T-helper 1 cell treated with Interleukin-12 subunit alpha and Interleukin-12 subunit beta and Interleukin-4 antibody, amounts not matched to agents 30 ng/mL and 1 ng/mL, for 36 hours (primary cell): Measurements from ENCODE around the gene MAPK10. TPM values are rescaled to one million over a fixed set of nuclear protein-coding genes. Genes with fewer than 3 reads are reported as not detected.

Source experiments
- intact Hi-C: fragments of 100-400 bp; cut with micrococcal nuclease; formaldehyde crosslinking; loops from one replicate; pipeline ENCODE4 v1.15.1; 2024
- total RNA-seq: library from RNA; stranded (reverse); gene quantifications from 2 replicates; pipeline ENCODE4 v1.2.3, GENCODE V29; 2022

MAPK10 gene
- total RNA-seq, 1 donor from 2014 or later, result not detected

DNA sequence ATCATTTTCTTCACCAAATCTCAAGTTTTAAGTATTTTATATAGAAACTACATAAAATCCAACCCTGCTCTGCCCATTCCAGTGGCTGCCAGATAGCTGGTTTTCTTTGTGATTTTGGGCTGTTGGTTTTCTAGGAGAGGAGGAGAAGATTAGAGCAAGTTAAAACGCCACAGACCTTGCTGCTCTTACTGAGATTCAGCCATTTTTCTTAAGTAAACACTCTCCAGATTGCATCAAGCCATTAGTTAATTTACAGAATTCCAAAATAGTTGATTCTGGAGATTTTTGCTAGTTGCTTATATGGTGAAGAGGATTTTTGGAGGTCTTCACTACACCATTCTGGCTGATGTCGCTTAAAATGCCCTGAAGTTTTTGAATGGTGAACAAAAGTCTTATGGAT is 366.2 kb downstream of the MAPK10 start:
- intact Hi-C loops, result no loop called here

DNA sequence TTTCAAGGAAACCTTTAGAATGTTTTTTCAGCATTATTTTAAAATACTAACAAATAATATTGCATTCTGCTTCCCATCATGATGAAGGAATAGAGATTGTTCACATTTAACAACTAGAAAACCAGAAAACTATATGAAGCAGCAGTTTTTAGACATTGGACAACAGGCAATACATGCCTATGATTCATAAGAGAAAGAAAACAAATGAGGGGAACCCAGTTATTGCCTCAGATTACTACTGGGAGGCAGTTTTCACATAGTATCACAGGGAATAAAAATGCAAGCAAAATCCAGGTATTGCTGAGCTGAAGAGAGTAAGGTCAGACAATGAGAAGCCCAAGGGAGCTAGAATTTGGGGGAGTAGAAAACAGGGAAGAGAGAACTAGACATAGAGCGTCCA is 373.6 kb downstream of the MAPK10 start:
- intact Hi-C loops, result no loop called here

DNA sequence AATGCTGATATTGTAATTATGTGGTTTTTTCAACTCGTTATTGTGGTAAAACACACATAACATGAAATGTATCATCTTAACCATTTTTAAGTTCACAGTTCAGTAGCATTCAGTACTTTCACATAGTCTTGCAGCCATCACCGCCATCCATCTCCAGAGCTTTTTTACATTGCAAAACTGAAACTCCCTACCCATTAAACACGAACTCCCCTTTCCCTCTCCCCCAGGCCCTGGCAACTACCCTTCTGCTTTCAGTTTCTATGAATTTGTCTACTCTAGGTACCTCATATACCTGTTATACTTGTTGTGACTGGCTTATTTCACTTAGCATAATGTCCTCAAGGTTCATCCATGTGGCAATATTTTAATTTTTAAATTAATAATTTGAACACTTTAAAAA is 380.6 kb downstream of the MAPK10 start:
- intact Hi-C loops, result no loop called here

DNA sequence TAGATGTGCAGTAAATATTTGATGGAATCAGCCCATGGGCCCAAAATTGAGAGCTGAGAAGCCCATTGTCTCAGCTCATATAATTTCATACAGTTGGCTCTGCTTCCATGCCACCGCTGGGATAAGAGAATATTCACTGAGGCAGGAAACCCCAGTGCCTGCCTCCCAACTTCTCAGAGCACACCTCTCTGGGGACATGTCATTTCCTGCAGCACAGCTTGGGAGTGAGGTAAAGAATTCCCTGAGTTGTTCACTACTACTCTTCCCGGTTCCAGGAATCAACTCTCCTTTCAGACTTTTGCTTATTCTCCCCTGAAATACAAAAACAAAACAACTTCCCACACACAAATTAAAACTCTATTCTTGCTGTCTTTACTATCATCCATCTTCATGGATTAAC is 389.3 kb downstream of the MAPK10 start:
- intact Hi-C loops, result no loop called here

DNA sequence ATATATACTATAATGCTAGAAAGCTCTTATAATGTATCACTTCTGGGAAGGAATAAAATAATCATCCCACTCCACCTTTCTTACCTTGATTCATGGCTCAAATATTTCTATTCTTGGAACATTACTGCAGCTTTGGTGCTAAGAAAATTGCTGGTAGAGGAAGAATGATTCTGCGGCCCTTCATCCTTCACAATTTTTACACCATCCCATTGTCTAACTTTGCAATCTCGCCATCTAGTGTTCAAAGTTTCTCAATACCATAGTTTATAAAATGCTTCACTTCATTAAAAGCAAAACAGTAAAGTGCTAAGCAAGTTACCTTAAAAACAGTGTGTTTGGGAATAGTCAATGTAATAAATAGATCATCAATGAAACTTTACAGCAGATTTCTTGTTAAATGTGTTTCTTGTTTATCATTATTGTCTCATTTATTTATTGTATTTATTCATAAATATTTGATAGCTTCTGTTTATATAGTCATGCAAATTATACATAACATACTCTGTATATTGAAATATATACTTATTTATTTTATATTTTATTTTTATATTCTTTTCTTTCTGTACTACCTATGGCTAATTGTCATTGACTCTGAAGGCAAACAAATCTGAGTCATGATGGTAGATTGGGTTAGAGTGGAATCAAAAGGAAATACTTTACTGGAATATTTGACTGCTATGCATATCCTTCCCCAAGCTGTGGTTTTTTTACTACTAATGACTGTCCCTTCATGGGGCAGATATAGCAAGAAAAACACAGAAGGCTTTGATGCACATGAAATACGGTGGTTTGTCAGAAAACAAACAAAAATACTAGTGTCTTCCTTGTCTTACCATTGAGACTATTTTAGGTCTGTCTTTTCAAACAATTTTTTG is 390.7 kb downstream of the MAPK10 start:
- intact Hi-C loops, result loop anchor here (5.0 kb wide), 2 partner anchors 822 to 887 kb away; no protein-coding TSS in a partner anchor

DNA sequence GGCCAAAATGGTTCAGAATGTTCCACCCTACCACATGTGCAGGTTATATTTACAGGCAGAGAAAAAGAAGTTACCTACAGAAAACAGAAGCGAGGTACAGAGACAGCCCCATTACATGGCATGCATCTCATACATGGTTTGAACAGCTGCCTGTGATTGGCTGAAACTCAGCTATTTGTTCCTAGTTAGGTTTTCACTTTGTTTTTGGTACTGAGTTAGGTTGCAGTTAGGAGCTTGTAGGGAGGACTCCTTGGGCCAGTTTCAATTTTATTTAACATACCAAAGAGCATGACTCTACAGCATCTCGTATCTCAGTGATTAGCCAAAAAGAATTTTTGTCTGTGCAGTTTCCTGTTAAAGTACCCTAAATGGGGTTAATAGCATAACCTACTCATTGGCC is 392.0 kb downstream of the MAPK10 start:
- intact Hi-C loops, result loop anchor here (5.0 kb wide), 2 partner anchors 821 to 886 kb away; no protein-coding TSS in a partner anchor

DNA sequence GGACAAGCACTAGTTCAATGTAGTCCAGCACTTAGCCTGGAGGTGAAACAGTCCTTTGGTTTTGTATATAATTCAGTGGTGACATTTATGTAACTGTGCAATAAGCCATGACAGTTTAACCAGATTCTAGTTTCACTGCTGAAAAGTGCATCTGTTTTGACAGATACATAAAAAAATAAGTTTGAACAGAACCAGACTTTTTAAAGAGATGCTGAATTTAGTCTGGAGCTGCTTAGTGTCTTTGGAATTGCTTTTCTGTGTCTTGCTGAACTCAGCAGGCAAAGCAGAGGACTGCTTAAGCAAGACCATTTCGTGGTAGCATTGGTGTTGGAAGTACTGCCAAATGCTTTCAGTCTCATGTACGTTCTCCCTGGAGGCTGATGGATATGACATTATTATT is 393.5 kb downstream of the MAPK10 start:
- intact Hi-C loops, result loop anchor here (5.0 kb wide), 2 partner anchors 819 to 884 kb away; no protein-coding TSS in a partner anchor

DNA sequence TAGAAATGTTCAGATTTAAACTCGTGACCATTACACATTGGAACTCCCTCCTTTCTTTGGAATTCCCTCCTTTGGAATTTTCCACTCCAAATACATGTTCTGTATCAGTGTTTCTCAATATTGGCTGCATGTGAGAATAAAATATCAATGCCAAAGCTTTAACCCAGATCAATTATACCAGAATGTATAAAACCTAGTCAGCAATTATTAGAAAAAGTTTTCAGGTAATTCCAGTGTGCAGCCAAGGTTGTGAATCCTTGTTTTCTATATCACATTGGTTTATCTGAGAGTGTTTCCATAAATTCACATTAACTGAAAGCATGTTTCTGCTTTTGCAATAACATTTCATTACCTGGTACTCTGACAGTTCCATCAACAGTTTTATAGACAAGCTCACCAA is 394.3 kb downstream of the MAPK10 start:
- intact Hi-C loops, result loop anchor here (5.0 kb wide), 2 partner anchors 818 to 883 kb away; no protein-coding TSS in a partner anchor

DNA sequence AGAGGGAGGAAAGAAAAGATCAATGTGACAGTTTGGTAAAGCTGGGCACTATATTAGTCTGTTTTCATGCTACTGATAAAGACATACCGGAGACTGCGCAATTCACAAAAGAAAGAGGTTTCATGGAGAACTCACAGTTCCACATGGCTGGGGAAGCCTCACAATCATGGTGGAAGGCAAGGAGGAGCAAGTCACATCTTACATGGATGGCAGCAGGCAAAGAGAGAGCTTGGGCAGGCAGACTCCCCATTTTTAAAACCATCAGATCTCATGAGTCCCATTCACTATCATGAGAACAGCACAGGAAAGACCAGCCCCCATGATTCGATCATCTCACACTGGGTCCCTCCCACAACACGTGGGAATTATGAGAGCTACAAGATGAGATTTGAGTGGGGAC is 394.8 kb downstream of the MAPK10 start:
- intact Hi-C loops, result loop anchor here (5.0 kb wide), 2 partner anchors 818 to 883 kb away; no protein-coding TSS in a partner anchor

DNA sequence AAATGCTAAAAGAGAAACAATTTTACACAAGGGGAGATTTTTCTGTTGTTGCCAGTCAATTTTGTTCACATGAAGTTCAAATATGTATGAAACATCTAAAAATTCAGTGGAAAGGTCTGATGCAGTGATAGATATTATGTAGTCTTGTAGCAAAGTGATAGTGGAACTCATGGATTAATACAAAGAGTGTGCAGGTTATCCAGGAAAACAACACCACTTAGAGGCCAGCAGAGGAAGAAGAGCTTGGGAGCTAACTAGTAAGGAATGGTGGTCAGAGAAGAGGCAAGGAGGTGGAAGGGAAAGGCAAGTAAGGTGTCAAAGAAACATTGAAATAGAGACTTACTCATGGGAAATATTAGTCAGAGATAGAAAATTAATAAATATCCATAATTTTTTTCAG is 395.6 kb downstream of the MAPK10 start:
- intact Hi-C loops, result no loop called here

DNA sequence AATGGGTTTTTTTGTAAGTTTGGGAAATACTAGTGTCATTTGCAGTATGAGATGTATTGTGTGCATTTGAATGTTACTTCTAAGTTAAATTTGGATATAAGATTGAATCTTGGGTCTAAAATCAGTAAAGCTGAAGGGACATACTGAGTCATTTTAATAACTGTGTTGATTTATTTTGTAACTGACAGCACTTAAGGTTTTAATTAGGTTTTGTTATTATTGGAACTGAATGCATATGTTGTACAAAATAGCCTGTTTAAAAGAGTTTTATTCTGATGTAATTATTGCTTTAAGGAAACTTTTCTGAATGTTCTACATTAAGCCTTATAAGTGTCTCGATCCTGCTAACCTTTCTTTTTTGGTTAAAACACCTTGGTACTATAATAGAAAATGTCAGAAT is 396.6 kb downstream of the MAPK10 start:
- intact Hi-C loops, result no loop called here

DNA sequence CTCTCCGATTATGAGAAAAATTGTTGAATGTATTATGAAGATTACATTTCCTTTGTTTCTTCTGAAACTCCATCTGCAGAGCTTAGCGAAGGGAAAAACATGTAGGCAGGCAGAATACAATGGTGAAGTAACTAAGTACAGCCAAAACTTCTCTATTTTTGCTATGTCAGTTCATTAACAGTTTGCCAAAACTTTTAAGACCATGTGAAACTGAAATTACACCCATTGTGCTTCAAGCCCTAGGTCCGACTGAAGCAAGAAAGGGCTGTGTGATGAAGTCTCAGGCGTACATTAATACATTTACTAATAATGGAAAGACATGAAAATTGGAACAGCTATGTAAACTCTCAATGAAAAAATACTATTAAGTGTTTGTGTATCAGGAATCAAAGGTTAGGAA is 398.0 kb downstream of the MAPK10 start:
- intact Hi-C loops, result no loop called here

DNA sequence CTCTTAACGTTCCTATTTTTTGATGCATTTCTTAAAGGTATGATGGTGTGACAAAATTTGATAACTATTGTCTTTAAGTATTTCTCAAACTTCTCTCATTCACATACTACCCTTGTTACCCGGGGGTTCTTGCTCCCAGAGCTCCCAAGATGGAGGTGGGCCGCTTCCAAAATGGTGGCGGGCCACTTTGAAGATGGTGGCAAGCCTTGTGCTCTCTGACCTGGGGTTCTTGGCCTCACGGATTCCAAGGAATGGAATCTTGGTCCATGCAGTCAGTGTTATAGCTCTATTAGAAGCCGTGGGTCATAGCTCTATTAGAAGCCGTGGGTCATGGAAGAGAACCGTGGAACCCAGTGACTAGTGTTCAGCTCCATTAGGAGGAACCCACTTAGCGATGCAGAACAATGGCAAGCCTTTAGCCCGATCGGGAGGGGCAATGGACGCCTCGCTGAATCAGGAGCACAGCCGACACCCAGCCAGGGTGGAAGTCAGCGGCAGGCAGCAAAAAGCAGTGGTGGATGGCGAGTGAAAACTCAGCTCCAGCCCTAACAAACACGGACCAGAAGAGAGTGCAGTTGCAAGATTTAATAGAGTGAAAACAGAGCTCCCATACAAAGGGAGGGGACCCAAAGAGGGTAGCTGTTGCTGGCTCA is 403.4 kb downstream of the MAPK10 start:
- intact Hi-C loops, result no loop called here

DNA sequence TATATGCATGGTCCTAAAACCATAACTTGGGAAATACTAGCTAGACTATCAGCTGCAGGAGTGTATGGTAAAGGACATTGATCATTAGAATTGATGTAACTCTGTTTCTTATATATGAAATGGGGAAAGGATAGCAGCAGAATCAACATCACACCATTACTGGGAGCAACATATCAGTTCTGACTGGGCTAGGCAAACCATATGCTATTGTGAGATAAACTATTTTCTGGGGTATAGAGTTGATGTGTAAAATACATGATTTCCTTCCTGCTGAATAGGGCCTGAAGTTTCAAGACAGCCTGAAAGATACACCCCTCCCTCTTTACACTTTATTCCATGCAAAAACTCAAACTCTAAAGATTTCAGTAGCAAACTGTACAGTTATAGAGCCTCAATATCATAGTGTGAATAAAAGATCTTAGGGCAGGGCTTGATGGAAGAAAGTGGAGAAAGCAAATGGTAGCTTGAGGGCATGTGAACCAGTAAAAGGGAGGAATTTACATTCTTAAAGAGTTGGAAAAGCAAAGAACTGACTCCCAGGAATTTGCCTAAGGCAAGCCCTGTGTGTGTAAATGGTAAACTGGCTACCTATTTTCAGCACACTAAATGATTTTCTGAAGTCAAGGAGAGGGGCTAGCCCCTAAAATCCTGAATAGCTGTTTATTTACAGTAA is 404.1 kb downstream of the MAPK10 start:
- intact Hi-C loops, result no loop called here

DNA sequence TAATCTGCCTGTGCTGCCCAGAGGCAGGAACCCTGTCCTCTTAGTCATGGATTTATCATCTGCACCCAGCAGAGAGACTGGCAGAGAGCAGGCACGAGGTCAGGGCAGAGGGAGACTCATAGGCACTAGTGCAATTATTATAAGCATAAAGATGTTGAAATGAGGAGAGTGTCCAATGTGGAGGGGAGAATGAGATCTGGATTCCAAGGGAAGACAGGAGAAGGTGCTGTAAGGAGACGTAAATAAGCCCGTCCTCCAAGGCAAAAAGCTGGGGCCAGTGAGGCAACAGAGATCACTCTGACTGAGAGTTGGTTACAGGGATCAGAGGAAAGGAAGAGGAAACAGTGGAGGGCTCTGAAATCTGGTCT is 406.2 kb downstream of the MAPK10 start:
- intact Hi-C loops, result no loop called here

DNA sequence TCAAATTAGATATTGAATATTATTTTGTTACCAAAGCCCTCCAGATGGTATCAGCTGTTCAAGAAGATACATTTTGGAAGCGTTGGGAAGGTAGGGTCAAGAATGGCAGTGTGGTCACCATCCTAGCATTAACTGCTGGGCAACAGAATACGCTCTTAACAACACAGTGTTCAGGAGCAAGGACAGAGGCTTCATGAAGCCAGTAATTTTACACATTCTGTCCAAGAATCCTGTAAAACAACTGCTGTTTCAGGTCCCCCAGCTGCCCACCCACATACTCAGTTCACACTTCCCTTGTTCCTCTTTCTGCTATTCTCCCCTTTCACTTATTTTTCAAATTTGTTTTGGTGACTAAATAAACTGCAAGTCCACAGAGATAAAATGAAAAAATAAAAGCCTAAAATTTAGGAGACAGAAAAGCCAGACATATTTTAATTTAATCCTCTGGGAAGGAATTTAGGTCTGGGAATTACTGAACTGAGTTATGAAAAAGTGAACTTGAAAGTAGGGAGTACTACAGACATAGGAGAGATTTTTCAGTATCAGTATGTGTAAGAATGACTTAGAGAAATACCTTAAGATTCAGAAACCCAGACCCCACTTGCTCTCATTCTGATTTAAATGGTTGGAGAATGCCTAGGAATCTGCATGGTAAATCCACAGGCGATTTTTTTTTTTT is 406.7 kb downstream of the MAPK10 start:
- intact Hi-C loops, result no loop called here

DNA sequence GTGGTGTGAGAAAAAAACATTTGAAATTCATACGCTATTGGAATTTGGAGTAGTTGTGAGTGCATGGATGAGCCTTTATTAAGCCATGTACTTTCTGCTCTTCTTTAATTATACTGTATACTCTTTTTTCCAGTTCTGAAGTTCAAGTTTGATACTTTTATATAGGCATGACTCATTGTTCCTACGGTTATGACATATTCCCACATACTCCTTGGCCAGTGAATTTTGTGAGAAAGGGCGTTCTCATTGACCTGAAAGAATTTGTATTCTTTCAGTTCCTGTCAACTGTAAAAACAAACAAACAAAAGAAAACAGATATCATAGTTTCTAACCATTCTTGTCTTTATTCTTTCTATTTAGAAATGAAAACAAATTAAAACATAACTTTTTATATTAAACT is 407.3 kb downstream of the MAPK10 start:
- intact Hi-C loops, result no loop called here

DNA sequence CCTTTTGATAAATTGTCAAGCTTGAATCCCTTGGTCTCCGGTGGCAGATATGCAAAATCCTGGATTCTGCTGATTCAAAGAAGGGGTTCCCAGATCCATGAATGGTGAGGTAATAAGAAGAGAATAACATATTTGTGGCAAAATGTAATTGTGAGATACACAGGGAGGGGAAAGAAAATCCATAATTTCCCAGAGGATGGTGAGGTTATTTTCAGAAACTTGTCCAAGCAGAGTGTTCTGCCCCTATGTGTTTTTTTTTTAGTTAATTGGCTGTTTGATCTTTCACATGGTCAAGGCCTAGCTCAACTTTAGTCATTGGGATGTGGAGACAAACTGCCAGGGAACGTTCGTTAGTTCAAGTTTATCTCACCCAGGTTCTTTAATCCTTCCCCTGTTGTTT is 408.8 kb downstream of the MAPK10 start:
- intact Hi-C loops, result no loop called here

DNA sequence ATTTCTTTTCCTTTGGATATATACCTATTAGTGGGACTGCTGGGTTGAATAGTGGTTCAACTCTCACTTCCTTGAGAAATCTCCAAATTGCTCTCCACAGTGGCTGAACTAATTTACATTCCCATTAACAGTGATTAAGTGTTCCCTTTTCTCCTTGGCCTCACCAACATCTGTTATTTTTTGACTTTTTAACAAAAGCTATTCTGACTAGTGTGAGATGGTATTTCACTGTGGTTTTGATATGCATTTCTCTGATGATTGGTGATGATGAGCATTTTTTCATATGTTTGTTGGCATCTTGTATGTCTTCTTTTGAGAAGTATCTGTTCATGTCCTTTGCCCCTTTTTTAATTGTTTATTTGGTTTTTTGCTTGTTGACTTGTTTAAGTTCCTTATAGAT is 413.0 kb downstream of the MAPK10 start:
- intact Hi-C loops, result no loop called here

DNA sequence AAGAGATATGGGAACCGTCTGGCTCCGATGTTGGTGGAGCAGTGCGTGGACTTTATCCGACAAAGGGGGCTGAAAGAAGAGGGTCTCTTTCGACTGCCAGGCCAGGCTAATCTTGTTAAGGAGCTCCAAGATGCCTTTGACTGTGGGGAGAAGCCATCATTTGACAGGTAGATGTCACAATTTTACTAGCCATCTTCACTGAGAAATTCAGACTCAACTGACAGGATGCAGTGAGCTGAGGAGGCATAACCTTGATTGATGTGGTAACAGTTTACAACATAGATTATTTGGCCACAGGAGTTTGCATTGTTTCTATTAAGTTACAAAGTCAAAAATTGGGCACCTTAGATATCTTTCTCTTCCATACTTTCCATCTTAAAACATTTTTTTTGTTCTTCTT is 417.7 kb downstream of the MAPK10 start:
- intact Hi-C loops, result no loop called here

DNA sequence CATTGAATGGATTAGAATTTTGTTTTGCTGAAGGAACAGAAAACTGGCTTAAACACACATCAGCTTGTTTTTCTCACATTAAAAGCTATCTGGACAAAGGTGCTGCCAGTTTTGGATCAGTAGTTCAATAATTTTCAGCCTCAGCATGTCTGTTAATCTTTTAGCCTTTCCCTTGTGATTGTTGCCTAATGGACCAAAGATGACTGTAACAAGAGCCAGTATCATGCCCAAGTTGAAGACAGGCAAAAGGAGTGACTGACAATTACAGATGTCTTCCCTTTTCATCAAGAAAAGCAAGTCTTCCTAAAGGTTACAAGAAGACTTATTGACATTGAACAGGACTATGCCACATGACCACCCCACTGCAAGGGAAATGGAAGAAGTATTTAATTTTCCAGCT is 419.7 kb downstream of the MAPK10 start:
- intact Hi-C loops, result no loop called here
